Progenitor cell of endocrine pancreas (in vitro differentiated cells): ENCODE results near the gene IL10RA. TPM values are rescaled to one million over a fixed set of nuclear protein-coding genes. Genes with fewer than 3 reads are reported as not detected.

Experiments used
- DNase-seq: peaks from one replicate; pipeline ENCODE4 v3.0.0; 2021; ENCODE audit warnings: low spot score; ENCODE audit not compliant: unreplicated experiment
- H3K27ac Mint-ChIP-seq: 2 replicates; pipeline ENCODE4 v1.8.0; 2021; ENCODE audit warnings: mild to moderate bottlenecking, moderate library complexity, mixed read lengths
- H3K27me3 Mint-ChIP-seq: 2 replicates; pipeline ENCODE4 v1.8.0; 2021; ENCODE audit warnings: mixed read lengths
- H3K36me3 Mint-ChIP-seq: 2 replicates; pipeline ENCODE4 v1.8.0; 2022; ENCODE audit warnings: mixed read lengths; ENCODE audit not compliant: insufficient read depth
- H3K4me1 Mint-ChIP-seq: 2 replicates; pipeline ENCODE4 v1.8.0; 2021; ENCODE audit warnings: low read depth, mixed read lengths
- H3K4me3 Mint-ChIP-seq: 2 replicates; pipeline ENCODE4 v1.8.0; 2021; ENCODE audit warnings: low read depth, mild to moderate bottlenecking, moderate library complexity, mixed read lengths
- H3K9me3 Mint-ChIP-seq: 2 replicates; pipeline ENCODE4 v1.8.0; 2021; ENCODE audit warnings: low read depth, mixed read lengths
- CTCF ChIP-seq: fragments of 200-600 bp; sonication (generic); IDR thresholded peaks from one replicate; pipeline ENCODE4 v1.5.0; 2021; ENCODE audit warnings: antibody characterized with exemption, mild to moderate bottlenecking; ENCODE audit not compliant: unreplicated experiment
- total RNA-seq: library from RNA; stranded (reverse); gene quantifications from 2 replicates; pipeline ENCODE4 v1.2.1, GENCODE V29; 2021

Gene IL10RA
- total RNA-seq, 1 donor from 2014 or later: 0.72 TPM

- no peaks in the 10 kb centered on the region for H3K9me3 Mint-ChIP-seq
- H3K27me3 Mint-ChIP-seq: peaks cover 24% of the 10 kb centered on the region
- H3K27ac Mint-ChIP-seq: no peak overlapping the region
- DNase-seq: no peak
- no peaks in the 10 kb centered on the region for H3K36me3 Mint-ChIP-seq
- H3K4me3 Mint-ChIP-seq: no peak overlapping the region
- TF ChIP-seq CTCF: no peak
- H3K4me1 Mint-ChIP-seq: no peaks in the 10 kb centered on the region
Measured at GRCh38 chr11:118033443-118033842, 47.2 kb downstream of the IL10RA start.

GRCh38 chr11:118042141-118042540 is 55.9 kb downstream of the IL10RA start:
- DNase-seq: no peak
- no peak overlapping the region for H3K4me3 Mint-ChIP-seq
- no peaks in the 10 kb centered on the region for H3K36me3 Mint-ChIP-seq
- H3K4me1 Mint-ChIP-seq: peaks cover 1% of the 10 kb centered on the region
- H3K9me3 Mint-ChIP-seq: no peaks in the 10 kb centered on the region
- no peak for TF ChIP-seq CTCF
- H3K27ac Mint-ChIP-seq: no peak overlapping the region
- peaks cover 15% of the 10 kb centered on the region for H3K27me3 Mint-ChIP-seq

- no peaks in the 10 kb centered on the region for H3K36me3 Mint-ChIP-seq
- H3K4me1 Mint-ChIP-seq: peaks cover 1% of the 10 kb centered on the region
- H3K27ac Mint-ChIP-seq: no peak overlapping the region
- DNase-seq: no peak
- H3K27me3 Mint-ChIP-seq: peaks cover 10% of the 10 kb centered on the region
- no peak overlapping the region for H3K4me3 Mint-ChIP-seq
- no peaks in the 10 kb centered on the region for H3K9me3 Mint-ChIP-seq
- TF ChIP-seq CTCF: no peak
Measured at GRCh38 chr11:118042796-118043195, 56.6 kb downstream of the IL10RA start.

- Mint-ChIP-seq H3K27ac (no peak overlapping the region), H3K4me1 (peaks cover 1% of the 10 kb centered on the region), H3K4me3 (no peak overlapping the region)
Measured at GRCh38 chr11:118045191-118045590, 59.0 kb downstream of the IL10RA start.

GRCh38 chr11:118046051-118046963 is 60.1 kb downstream of the IL10RA start:
- no peak for DNase-seq
- no peak overlapping the region for H3K27ac Mint-ChIP-seq
- H3K4me3 Mint-ChIP-seq: no peak overlapping the region
- H3K4me1 Mint-ChIP-seq: peaks cover 1% of the 10 kb centered on the region
- H3K36me3 Mint-ChIP-seq: no peaks in the 10 kb centered on the region
- H3K9me3 Mint-ChIP-seq: no peaks in the 10 kb centered on the region
- no peak for TF ChIP-seq CTCF
- peaks cover 7% of the 10 kb centered on the region for H3K27me3 Mint-ChIP-seq

More at GRCh38 chr11:118045191-118045590, 59.0 kb downstream of the IL10RA start:
- no peak for DNase-seq
- H3K27me3 Mint-ChIP-seq: peaks cover 5% of the 10 kb centered on the region
- no peaks in the 10 kb centered on the region for H3K9me3 Mint-ChIP-seq
- TF ChIP-seq CTCF: no peak
- H3K36me3 Mint-ChIP-seq: no peaks in the 10 kb centered on the region
